ENCODE data around the gene BEST2.
A peak's percentile ranks its signal among the peaks of the same experiment; 100 is the strongest.
"Not testable (repeated sequence)": the region's sequence is repeated elsewhere in the genome, so short reads cannot be mapped to it uniquely, and the experiment has no call there.

BEST2 gene

DNA sequence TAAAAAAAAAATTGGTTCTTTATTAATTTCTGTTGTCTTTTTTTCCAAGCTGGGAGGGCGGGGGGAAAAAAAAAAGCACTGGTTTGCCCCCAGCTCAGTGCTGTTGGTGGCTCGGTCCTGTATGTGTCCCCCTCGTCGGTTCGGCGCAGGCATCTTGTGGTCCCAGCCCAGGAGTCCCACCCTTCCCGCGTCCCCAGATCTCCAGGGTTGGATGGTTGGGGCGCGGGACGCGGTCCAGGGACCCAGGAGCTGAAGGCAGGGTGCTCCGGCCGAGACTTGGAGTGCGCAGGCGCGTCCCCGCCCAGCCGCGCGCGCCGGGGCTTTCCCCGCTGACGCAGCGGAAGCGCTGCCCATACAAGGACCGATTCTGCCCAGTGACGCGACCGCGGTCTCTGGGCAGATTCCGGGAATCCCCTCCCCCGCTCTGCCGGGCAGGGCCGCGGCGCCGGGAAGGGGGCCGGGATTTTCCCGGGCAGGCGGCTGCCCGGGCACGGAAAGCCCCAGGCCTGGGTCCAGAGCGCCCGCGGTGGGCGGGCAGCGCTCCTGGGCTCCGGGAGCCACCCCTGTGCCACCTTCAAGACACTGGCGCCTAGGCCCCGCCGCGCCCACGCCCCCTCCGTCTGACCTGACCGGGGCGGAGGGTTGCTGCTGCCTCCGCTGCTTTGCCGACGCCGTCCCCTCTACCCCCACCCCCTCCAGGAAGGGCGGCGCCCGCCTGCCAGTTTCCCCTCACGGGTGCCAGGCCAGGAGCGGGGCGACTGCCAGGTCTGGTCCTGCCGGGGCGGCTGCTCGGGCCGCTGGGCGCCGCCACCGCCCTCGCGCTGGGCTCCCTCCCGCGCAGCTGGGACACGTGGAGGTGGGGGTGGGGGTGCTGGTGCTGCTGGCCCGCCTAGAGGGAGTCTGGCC, 42.0 kb downstream of the BEST2 start:
- DNase-seq (ENCODE audit: low spot score): peak; percentile 97
- TF ChIP-seq, protein P1, sequence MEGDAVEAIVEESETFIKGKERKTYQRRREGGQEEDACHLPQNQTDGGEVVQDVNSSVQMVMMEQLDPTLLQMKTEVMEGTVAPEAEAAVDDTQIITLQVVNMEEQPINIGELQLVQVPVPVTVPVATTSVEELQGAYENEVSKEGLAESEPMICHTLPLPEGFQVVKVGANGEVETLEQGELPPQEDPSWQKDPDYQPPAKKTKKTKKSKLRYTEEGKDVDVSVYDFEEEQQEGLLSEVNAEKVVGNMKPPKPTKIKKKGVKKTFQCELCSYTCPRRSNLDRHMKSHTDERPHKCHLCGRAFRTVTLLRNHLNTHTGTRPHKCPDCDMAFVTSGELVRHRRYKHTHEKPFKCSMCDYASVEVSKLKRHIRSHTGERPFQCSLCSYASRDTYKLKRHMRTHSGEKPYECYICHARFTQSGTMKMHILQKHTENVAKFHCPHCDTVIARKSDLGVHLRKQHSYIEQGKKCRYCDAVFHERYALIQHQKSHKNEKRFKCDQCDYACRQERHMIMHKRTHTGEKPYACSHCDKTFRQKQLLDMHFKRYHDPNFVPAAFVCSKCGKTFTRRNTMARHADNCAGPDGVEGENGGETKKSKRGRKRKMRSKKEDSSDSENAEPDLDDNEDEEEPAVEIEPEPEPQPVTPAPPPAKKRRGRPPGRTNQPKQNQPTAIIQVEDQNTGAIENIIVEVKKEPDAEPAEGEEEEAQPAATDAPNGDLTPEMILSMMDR (IDR thresholded peaks at IDR 0.05; ENCODE audit: extremely low read depth, missing control alignments): peak; percentile 4

DNA sequence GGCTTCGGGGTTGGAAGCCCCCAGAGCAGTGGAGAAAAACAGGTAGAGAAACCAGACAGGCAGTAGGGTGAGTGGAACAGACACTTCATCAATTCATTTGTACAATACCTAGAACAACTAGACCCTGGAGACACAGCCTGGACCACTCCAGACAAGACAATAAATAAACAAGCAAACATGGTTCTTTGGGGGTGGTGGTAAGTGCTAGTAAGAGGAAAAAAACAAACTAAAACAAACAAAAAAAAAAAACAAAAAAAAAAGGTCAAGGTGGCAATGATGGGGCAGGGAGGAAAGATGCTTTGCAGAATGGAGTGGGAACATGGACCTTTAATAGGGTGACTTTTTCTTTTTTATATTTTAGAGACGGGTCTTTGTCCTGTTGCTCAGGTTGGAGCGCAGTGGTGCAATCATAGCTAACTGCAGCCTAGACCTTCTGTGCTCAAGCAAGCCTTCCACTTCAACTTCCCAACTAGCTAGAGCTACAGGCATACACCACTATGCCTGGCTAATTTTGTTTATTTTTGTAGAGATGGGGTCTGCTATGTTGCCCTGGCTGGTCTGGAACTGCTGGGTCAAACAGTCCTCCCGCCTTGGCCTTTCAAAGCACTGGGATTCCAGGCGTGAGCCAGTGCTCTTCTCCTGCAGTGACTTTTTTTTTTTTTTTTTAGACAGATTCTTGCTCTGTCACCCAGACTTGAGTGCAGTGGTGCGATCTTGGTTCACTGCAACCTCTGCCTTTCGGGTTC, 42.8 kb downstream of the BEST2 start:
- TF ChIP-seq, protein P1 (IDR thresholded peaks at IDR 0.05; ENCODE audit: extremely low read depth, missing control alignments): no peak
- DNase-seq (ENCODE audit: low spot score): no peak

DNA sequence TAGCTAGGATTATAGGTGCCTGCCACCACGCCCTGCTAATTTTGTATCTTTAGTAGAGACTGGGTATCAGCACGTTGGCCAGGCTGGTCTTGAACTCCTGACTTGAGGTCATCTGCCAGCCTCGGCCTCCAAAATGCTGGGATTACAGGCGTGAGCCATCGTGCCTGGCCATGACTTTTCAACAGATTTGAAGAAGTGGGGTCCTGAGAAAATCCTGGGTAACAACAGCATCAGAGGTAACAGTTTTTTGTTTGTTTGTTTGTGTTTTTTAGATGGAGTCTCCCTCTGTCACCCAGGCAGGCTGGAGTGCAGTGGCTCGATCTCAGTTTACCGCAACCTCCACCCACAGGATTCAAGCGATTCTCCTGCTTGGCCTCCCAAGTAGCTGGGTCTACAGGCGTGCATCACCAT, 43.4 kb downstream of the BEST2 start:
- TF ChIP-seq, protein P1 (IDR thresholded peaks at IDR 0.05; ENCODE audit: extremely low read depth, missing control alignments): no peak
- no peak for DNase-seq (ENCODE audit: low spot score)

DNA sequence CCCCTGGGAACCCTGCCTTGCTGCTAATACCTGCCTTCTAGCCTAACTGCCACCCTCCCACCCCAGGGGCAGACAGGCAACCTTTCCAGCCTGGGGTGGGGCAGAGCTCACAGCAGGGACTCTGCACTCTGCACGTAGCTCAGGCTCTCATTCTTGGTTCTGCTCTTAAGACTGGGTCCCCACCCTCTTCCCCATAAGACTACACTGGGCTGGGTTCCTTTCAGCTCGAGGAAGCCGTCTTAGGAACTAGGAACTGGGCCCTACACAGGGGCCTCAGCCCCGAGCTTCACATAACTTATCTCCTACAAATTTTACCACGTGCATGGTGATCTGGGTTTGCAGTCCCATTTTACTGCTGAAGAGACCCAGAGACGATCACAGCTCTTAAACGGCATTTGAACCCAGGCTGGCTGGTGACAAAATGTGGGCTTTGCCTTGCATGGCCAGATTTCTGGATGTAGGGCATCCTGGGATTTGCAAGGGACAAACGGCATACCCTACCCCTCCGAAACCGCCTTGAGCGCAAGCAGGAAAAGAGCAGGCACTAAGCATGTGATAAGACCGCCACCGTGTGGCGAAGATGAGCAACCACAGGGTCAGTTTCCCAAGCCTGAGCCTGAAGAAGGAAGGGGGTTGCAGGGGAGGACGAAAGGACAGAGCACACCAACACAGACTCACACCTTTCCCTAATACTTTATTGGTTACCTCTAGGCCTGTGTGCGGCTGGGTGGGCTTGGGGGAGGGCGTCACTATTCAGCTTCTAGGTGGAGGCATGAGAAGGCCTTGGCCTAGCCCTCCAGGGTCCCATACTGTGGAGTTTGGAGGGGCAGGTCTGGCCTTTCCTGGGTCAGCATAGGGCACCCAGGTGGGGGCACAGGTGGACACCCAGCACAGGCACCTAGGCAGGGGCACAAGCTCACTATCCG, 44.8 kb downstream of the BEST2 start:
- peak; percentile 74 for DNase-seq (ENCODE audit: low spot score)
- TF ChIP-seq, protein P1 (IDR thresholded peaks at IDR 0.05; ENCODE audit: extremely low read depth, missing control alignments): peak; percentile 95

DNA sequence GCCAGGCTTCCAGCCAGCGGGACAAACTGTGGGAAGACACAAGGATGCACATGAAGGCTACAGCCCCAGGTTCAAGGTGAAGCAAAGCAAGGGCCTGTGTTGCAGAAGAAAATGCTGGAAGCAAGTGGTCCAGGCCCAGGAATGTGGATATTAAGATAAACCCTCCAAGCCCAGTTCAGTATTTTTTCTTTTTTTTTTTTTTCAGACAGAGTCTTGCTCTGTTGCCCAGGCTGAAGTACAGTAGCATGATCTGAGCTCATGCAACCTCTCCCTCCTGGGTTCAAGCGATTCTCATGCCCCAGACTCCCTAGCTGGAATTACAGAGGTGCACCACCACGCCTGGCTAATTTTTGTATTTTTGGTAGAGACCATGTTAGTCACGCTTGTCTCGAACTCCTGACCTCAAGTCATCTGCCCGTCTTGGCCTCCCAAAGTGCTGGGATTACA, 45.6 kb downstream of the BEST2 start:
- TF ChIP-seq, protein P1 (IDR thresholded peaks at IDR 0.05; ENCODE audit: extremely low read depth, missing control alignments): no peak
- DNase-seq (ENCODE audit: low spot score): no peak

DNA sequence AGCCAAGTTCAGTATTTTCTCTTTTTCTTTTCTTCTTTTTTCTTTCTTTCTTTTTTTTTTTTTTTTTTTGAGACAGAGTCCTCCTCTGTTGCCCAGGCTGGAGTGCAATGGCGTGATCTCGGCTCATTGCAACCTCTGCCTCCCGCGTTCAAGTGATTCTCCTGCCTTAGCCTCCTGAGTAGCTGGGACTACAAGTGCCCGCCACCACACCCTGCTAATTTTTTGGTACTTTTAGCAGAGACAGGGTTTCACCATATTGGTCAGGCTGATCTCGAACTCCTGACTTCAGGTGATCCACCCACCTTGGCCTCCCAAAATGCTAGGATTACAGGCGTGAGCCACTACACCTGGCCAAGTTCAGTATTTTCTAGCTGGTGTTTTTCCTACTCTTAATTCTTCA, 46.0 kb downstream of the BEST2 start:
- DNase-seq (ENCODE audit: low spot score): not testable (repeated sequence)

DNA sequence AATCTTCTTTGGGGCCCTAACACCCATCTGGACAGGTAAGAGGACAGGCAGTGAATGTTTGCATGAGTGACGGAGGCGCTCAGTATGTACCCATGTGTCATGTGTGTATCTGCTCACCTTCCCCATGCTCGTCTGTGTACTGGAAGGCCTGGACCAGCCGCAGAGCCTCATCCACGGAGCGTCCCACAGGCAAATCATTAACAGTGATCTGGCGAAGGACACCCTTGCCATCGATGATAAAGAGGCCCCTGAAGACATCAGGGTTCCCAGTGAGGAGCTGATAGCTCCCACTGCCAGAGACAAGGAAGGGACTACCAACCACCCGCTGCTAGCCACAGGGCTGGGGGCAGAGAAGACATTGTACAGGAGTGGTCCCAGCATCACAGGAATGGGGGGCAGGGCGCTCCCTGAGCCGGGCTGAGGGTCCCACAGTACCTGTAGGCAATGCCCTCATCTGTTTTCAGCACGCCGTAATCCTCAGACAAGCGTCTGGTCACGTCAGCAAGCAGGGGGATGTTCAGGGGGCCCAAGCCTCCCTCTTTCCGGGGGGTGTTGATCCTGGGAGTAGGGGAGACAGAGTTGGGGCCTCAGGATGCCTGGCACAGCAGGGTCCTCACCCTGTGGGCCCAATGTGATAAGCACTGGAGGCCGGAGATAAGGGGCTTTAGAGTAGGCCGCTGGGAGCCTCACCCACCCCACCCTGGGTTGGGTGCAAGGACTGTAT, 48.3 kb downstream of the BEST2 start:
- TF ChIP-seq, protein P1 (IDR thresholded peaks at IDR 0.05; ENCODE audit: extremely low read depth, missing control alignments): no peak
- no peak for DNase-seq (ENCODE audit: low spot score)

Data from GM20000 (cell line).